Liver (tissue), 9 donors: ENCODE results near the gene HFM1. TPM values are rescaled to one million over a fixed set of nuclear protein-coding genes. Genes with fewer than 3 reads are reported as not detected.

Experiments
- DNase-seq: peaks from one replicate; pipeline ENCODE4 v3.0.0-alpha.2; 2017; ENCODE audit warnings: low spot score
- H3K27ac ChIP-seq, 2 donors: one replicate each; pipeline ENCODE4 v1.7.0; 2013; ENCODE audit warnings: inconsistent platforms in 2 of 2, low read length in 2 of 2, control low read depth in 1 of 2, low read depth in 1 of 2, mild to moderate bottlenecking in 1 of 2
- H3K27me3 ChIP-seq, 4 donors: one replicate each; pipeline versions ENCODE4 v1.6.1 to v1.7.0; 2013; ENCODE audit warnings: low read length in 3 of 4, inconsistent platforms in 1 of 4, mild to moderate bottlenecking in 1 of 4, moderate library complexity in 1 of 4; ENCODE audit not compliant: control insufficient read depth in 4 of 4, insufficient read depth in 4 of 4
- H3K36me3 ChIP-seq, 4 donors: one replicate each; pipeline versions ENCODE4 v1.6.1 to v1.7.0; 2013; ENCODE audit warnings: low read length in 3 of 4, mild to moderate bottlenecking in 3 of 4, low read depth in 1 of 4, moderate library complexity in 1 of 4; ENCODE audit not compliant: control insufficient read depth in 4 of 4, insufficient read depth in 3 of 4
- H3K4me1 ChIP-seq, 4 donors: one replicate each; pipeline versions ENCODE4 v1.6.1 to v1.7.0; 2013; ENCODE audit warnings: low read length in 3 of 4, mild to moderate bottlenecking in 3 of 4, moderate library complexity in 1 of 4; ENCODE audit not compliant: control insufficient read depth in 4 of 4, insufficient read depth in 4 of 4
- H3K4me3 ChIP-seq, 3 donors: one replicate each; pipeline versions ENCODE4 v1.6.1 to v1.7.0; 2013; ENCODE audit warnings: low read length in 3 of 3, control low read depth in 1 of 3, low read depth in 1 of 3, mild to moderate bottlenecking in 1 of 3
- H3K9ac ChIP-seq, 2 donors: one replicate each; pipeline ENCODE4 v1.7.0; 2013; ENCODE audit warnings: low read length in 2 of 2, mild to moderate bottlenecking in 2 of 2, moderate library complexity in 2 of 2, control low read depth in 1 of 2, low read depth in 1 of 2
- H3K9me3 ChIP-seq, 4 donors: one replicate each; pipeline versions ENCODE4 v1.6.1 to v1.7.0; 2013; ENCODE audit warnings: low read length in 3 of 4; ENCODE audit not compliant: control insufficient read depth in 4 of 4
- ATF3 ChIP-seq: IDR thresholded peaks from 2 replicates; pipeline ENCODE4 v1.6.1; 2016; ENCODE audit warnings: antibody characterized with exemption
- CTCF ChIP-seq: fragments of 150-350 bp; IDR thresholded peaks from 2 replicates; pipeline ENCODE4 v1.5.1; 2017; ENCODE audit warnings: improper control_type of control experiment, low read depth, low read length; ENCODE audit not compliant: missing input control
- EGR1 ChIP-seq, 2 donors: IDR thresholded peaks; 2 replicates each; pipeline ENCODE4 v1.6.1; 2016 to 2018; ENCODE audit warnings: antibody characterized with exemption in 2 of 2, low read depth in 2 of 2
- FOXA1 ChIP-seq: IDR thresholded peaks from 2 replicates; pipeline ENCODE4 v1.6.1; 2016; ENCODE audit warnings: antibody characterized with exemption
- FOXA2 ChIP-seq: IDR thresholded peaks from 2 replicates; pipeline ENCODE4 v1.6.1; 2016; ENCODE audit warnings: antibody characterized with exemption
- GABPA ChIP-seq, 2 donors: IDR thresholded peaks in 1 of 2; conservative IDR thresholded peaks in 1 of 2; 2 replicates each; pipeline ENCODE4 v1.6.1; 2016; ENCODE audit warnings: antibody characterized with exemption in 2 of 2, mild to moderate bottlenecking in 1 of 2, moderate library complexity in 1 of 2
- HNF4A ChIP-seq, 2 donors: conservative IDR thresholded peaks; 2 replicates each; pipeline ENCODE4 v1.6.1; 2016; ENCODE audit warnings: antibody characterized with exemption in 2 of 2, mild to moderate bottlenecking in 2 of 2
- HNF4G ChIP-seq: IDR thresholded peaks from 2 replicates; pipeline ENCODE4 v1.6.1; 2016; ENCODE audit warnings: antibody characterized with exemption
- JUND ChIP-seq, 2 donors: IDR thresholded peaks; 2 replicates each; pipeline ENCODE4 v1.6.1; 2016; ENCODE audit warnings: antibody characterized with exemption in 2 of 2
- MAX ChIP-seq: IDR thresholded peaks from 2 replicates; pipeline ENCODE4 v1.6.1; 2016; ENCODE audit warnings: antibody characterized with exemption
- NR2F2 ChIP-seq: IDR thresholded peaks from 2 replicates; pipeline ENCODE4 v1.6.1; 2016; ENCODE audit warnings: antibody characterized with exemption
- RAD21 ChIP-seq, 2 donors: IDR thresholded peaks; 2 replicates each; pipeline ENCODE4 v1.6.1; 2016; ENCODE audit warnings: antibody characterized with exemption in 2 of 2, mild to moderate bottlenecking in 2 of 2
- REST ChIP-seq: IDR thresholded peaks from 2 replicates; pipeline ENCODE4 v1.6.1; 2016; ENCODE audit warnings: antibody characterized with exemption, mild to moderate bottlenecking
- RXRA ChIP-seq, 2 donors: IDR thresholded peaks; 2 replicates each; pipeline ENCODE4 v1.6.1; 2017 to 2018; ENCODE audit warnings: antibody characterized with exemption in 2 of 2, mild to moderate bottlenecking in 1 of 2
- SP1 ChIP-seq: IDR thresholded peaks from 2 replicates; pipeline ENCODE4 v1.6.1; 2018; ENCODE audit warnings: antibody characterized with exemption, mild to moderate bottlenecking
- TAF1 ChIP-seq: conservative IDR thresholded peaks from 2 replicates; pipeline ENCODE4 v1.6.1; 2016; ENCODE audit warnings: antibody characterized with exemption, mild to moderate bottlenecking
- YY1 ChIP-seq: IDR thresholded peaks from 2 replicates; pipeline ENCODE4 v1.6.1; 2016; ENCODE audit warnings: antibody characterized with exemption, mild to moderate bottlenecking
- ZBTB33 ChIP-seq: IDR thresholded peaks from 2 replicates; pipeline ENCODE4 v1.6.1; 2016; ENCODE audit warnings: antibody characterized with exemption
- WGBS: extraction: QIAGEN DNeasy Blood & Tissue Kit; methylation state at CpG from one replicate; pipeline ENCODE4 v1.1.7; 2013; 5-methylcytosine and 5-hydroxymethylcytosine counted together
- polyA plus RNA-seq, 2 donors: library from polyadenylated mRNA; stranded (reverse) in 1 of 2; unstranded in 1 of 2; fragments of 200-250 nt in 1 of 2; fragments of >200 nt in 1 of 2; fragmentation: Nextera tagmentation in 1 of 2; extraction: Ambion mirVana in 1 of 2; gene quantifications; one replicate each; pipeline versions ENCODE4 v1.2.1 to v1.2.3, GENCODE V29; 2013 to 2015
- total RNA-seq, 2 donors: library from RNA; depleted of rRNA; stranded (reverse); fragments of >200 nt; gene quantifications; one replicate each; pipeline ENCODE4 v1.2.3, GENCODE V29; 2014
- donor health status: healthy.
- donor health status: healthy.
- donor health status: healthy.
- donor health status: healthy.
- donor health status: healthy.

HFM1 gene
- total and polyA plus RNA-seq, 4 donors: 0.01 to 2.8 (median 0.29) TPM

- TF ChIP-seq FOXA1: no peak
- TF ChIP-seq GABPA (IDR thresholded peaks at IDR 0.05 in 1 of 2, conservative IDR thresholded peaks at IDR 0.05 in 1 of 2): no peak
- no peak for TF ChIP-seq YY1
- no peak for TF ChIP-seq ZBTB33
- no peak for TF ChIP-seq CTCF
- no peak for TF ChIP-seq RXRA (IDR thresholded peaks at IDR 0.05)
- no peak for TF ChIP-seq RAD21 (IDR thresholded peaks at IDR 0.05)
- no peak for TF ChIP-seq REST
- no peak for TF ChIP-seq HNF4A (conservative IDR thresholded peaks at IDR 0.05)
- no peak for TF ChIP-seq FOXA2
- no peak for TF ChIP-seq NR2F2
- no peak for TF ChIP-seq ATF3
- TF ChIP-seq TAF1: no peak
- TF ChIP-seq HNF4G: no peak
- TF ChIP-seq JUND (IDR thresholded peaks at IDR 0.05): no peak
- TF ChIP-seq EGR1 (IDR thresholded peaks at IDR 0.05; ENCODE audit: low read depth in 2 of 2): no peak
- no peak for TF ChIP-seq MAX
- no peak for TF ChIP-seq SP1
- WGBS: 88% methylated on average over 4 of the region's 4 CpGs
- H3K4me3 ChIP-seq: no peak overlapping the region
- DNase-seq: no peak
- H3K9ac ChIP-seq: no peak overlapping the region
- H3K36me3 ChIP-seq: no peaks in the 10 kb centered on the region
- no peaks in the 10 kb centered on the region for H3K4me1 ChIP-seq
- H3K27me3 ChIP-seq: no peaks in the 10 kb centered on the region
- H3K27ac ChIP-seq: no peak overlapping the region
- no peaks in the 10 kb centered on the region for H3K9me3 ChIP-seq
Measured at GRCh38 chr1:91334856-91335255, 69.8 kb downstream of the HFM1 start.
